Measurements from ENCODE around the gene JAG1.
"Not testable (repeated sequence)": the region's sequence is repeated elsewhere in the genome, so short reads cannot be mapped to it uniquely, and the experiment has no call there.

Gene JAG1

DNA sequence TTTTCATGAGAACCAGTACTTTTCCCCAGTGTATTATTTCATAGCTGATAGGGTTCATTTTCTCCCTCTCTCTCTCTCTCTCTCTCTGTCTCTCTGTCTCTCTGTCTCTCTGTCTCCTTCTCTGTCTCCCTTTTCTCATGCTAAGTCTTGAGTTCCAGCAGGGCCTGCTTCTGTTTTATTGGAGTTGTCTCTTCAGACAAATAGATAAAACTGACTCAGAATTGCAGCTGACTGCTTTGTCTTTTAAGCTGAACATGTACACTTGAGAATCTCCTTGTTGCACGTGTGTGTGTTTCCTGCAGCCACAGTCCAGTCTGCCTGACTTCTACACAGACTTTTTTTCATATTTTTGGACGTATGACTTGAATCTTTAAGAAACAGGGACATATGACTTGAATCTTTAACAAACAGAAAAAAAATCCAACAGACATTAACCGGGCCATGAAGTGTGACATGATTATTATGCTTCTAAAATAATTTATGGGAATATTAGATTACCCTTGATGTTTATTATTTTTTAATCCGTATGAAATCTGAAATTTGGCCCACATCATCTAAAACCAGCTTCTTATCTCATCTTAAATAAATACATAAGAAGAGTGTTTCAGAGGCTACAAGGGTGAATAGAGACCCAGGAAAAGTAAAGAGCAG, 71.5 kb downstream of the JAG1 start:
- Histone ChIP-seq H3K36me3 (ENCODE audit: control insufficient read depth, insufficient read depth, low read length) (no peaks in the 10 kb centered on the region), H3K27me3 (ENCODE audit: control insufficient read depth, insufficient read depth, low read length, poor library complexity, severe bottlenecking) (no peaks in the 10 kb centered on the region), H3K4me3 (ENCODE audit: insufficient read depth, low read depth, low read length) (no peak overlapping the region), H3K4me1 (ENCODE audit: control insufficient read depth, insufficient read depth, low read length) (no peaks in the 10 kb centered on the region), H3K9me3 (ENCODE audit: control insufficient read depth, low read length) (no peaks in the 10 kb centered on the region), H3K27ac (ENCODE audit: insufficient read depth, low read depth, low read length, poor library complexity, severe bottlenecking) (no peak overlapping the region)
- WGBS, 2 experiments, result 95% methylated on average over 2 of the region's 4 CpGs

DNA sequence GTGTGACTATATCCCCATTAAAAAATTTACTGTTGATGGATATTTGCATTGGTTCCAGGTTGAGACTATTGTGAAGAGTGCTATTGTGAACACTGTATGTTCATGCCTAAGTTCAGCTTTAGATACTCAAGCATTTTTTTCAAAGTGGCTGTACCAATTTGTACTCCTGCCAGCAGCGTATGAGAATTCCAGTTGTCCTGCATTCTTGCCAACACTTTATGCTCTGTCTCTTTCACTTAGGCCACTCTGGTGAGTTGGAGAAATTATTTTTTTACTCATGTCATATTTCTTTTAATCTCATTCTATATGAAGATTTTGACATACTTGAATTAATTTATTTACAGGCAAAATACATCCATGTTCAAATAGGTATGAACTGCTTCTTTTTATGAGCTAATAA, 76.2 kb downstream of the JAG1 start:
- no peaks in the 10 kb centered on the region for H3K9me3 ChIP-seq (ENCODE audit: control insufficient read depth, low read length)
- 100% methylated on average over 1 of the region's 1 CpG for WGBS, 2 experiments
- H3K36me3 ChIP-seq (ENCODE audit: control insufficient read depth, insufficient read depth, low read length), result no peaks in the 10 kb centered on the region
- no peaks in the 10 kb centered on the region for H3K4me1 ChIP-seq (ENCODE audit: control insufficient read depth, insufficient read depth, low read length)
- H3K27ac ChIP-seq (ENCODE audit: insufficient read depth, low read depth, low read length, poor library complexity, severe bottlenecking), result no peak overlapping the region
- no peaks in the 10 kb centered on the region for H3K27me3 ChIP-seq (ENCODE audit: control insufficient read depth, insufficient read depth, low read length, poor library complexity, severe bottlenecking)
- no peak overlapping the region for H3K4me3 ChIP-seq (ENCODE audit: insufficient read depth, low read depth, low read length)

DNA sequence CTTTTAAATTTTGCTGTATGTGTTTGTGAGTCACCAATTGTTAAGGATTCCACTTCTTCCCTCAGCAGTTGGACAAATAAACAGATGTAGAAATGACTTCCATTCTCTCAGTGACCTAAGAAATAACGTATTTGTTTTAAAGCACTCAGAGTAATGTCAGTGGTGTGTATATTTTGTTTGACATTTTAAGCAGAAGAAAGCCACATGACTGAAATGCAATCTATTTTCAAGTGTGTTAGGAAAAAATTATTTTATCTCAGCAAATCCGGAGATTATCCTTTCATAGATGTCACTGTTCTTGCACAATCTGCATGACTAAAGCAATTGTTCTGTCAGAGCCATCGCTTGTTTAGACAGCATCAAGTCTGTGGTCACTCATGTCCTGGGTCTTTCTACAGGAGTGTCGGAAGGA, 77.1 kb downstream of the JAG1 start:
- H3K4me1 ChIP-seq (ENCODE audit: control insufficient read depth, insufficient read depth, low read length), result no peaks in the 10 kb centered on the region
- no peaks in the 10 kb centered on the region for H3K9me3 ChIP-seq (ENCODE audit: control insufficient read depth, low read length)
- no peak overlapping the region for H3K4me3 ChIP-seq (ENCODE audit: insufficient read depth, low read depth, low read length)
- H3K27me3 ChIP-seq (ENCODE audit: control insufficient read depth, insufficient read depth, low read length, poor library complexity, severe bottlenecking), result no peaks in the 10 kb centered on the region
- no peak overlapping the region for H3K27ac ChIP-seq (ENCODE audit: insufficient read depth, low read depth, low read length, poor library complexity, severe bottlenecking)
- H3K36me3 ChIP-seq (ENCODE audit: control insufficient read depth, insufficient read depth, low read length), result no peaks in the 10 kb centered on the region
- 90 to 97% methylated on average over 3 of the region's 4 CpGs for WGBS, 2 experiments

DNA sequence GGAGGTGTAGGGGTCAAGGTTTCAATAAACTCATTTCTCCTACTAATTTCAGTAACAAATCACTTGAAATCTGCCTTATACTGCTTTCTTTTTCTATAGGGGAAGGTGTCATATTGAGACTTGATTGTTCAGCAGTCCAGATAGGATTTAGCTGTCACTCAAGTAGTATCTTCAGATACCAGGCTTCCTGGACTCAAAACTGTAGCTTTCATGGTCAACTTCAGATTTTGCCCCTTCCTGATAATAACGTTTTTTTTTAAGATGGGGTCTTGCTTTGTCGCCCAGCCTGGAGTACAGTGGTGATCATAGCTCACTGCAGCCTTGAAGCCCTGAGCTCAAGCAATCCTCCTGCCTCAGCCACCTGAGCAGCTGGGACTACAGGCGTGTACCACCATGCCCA, 77.8 kb downstream of the JAG1 start:
- H3K36me3 ChIP-seq (ENCODE audit: control insufficient read depth, insufficient read depth, low read length), result no peaks in the 10 kb centered on the region
- H3K4me1 ChIP-seq (ENCODE audit: control insufficient read depth, insufficient read depth, low read length), result no peaks in the 10 kb centered on the region
- 92 to 93% methylated on average over 3 of the region's 3 CpGs for WGBS, 2 experiments
- H3K9me3 ChIP-seq (ENCODE audit: control insufficient read depth, low read length), result no peaks in the 10 kb centered on the region
- H3K4me3 ChIP-seq (ENCODE audit: insufficient read depth, low read depth, low read length), result no peak overlapping the region
- no peaks in the 10 kb centered on the region for H3K27me3 ChIP-seq (ENCODE audit: control insufficient read depth, insufficient read depth, low read length, poor library complexity, severe bottlenecking)
- no peak overlapping the region for H3K27ac ChIP-seq (ENCODE audit: insufficient read depth, low read depth, low read length, poor library complexity, severe bottlenecking)

DNA sequence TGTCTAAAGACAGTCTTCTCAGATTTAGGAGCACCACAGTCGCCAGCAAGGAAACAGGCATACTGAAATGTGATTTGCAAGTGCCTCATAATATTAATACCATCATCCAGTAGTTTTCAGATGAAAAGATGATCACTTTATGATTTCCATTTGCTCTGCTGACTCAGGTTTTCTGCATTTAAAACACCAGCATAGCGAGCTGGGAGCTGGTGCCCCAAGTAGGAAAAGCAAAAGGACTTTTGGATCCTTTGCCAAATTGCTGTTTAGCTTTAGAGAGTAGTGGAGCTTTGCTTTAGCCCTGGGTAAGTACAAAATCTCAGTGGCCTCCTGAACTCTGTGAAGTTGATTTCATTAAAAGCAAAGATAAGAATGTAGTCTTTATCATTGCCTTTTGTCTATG, 78.5 kb downstream of the JAG1 start:
- Histone ChIP-seq H3K4me3 (ENCODE audit: insufficient read depth, low read depth, low read length) (no peak overlapping the region), H3K4me1 (ENCODE audit: control insufficient read depth, insufficient read depth, low read length) (no peaks in the 10 kb centered on the region), H3K27me3 (ENCODE audit: control insufficient read depth, insufficient read depth, low read length, poor library complexity, severe bottlenecking) (no peaks in the 10 kb centered on the region), H3K27ac (ENCODE audit: insufficient read depth, low read depth, low read length, poor library complexity, severe bottlenecking) (no peak overlapping the region), H3K36me3 (ENCODE audit: control insufficient read depth, insufficient read depth, low read length) (no peaks in the 10 kb centered on the region), H3K9me3 (ENCODE audit: control insufficient read depth, low read length) (no peaks in the 10 kb centered on the region)
- WGBS, 2 experiments, result 93 to 95% methylated on average over 2 of the region's 2 CpGs

DNA sequence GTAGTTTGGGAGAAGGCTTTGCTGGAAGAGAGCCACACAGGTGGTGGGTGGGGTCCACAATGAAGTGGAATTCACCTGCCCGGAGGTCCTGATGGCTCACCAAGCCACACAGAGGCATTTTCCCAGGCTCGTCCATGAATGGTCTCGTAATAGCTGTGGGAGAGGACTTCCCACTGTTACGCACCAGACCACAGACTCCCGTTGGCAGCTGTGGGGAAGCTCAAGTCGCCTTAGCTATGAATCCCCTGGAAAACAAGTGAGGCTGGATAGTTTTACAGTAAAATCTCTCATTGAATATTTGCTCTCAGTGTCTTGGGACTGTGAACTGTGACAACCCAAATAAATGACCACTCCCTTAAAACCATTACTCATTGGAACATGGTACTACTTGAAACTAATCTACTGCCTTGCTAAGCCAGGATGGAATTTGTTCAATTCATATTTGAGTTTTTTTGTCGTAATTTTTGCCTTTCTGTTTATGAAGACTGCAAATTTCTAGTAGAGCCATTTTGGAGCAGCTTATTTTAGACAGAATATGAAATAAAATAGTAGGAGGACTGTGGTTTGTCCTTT, 79.4 kb downstream of the JAG1 start:
- Histone ChIP-seq H3K36me3 (ENCODE audit: control insufficient read depth, insufficient read depth, low read length) (no peaks in the 10 kb centered on the region), H3K27me3 (ENCODE audit: control insufficient read depth, insufficient read depth, low read length, poor library complexity, severe bottlenecking) (no peaks in the 10 kb centered on the region), H3K9me3 (ENCODE audit: control insufficient read depth, low read length) (no peaks in the 10 kb centered on the region), H3K27ac (ENCODE audit: insufficient read depth, low read depth, low read length, poor library complexity, severe bottlenecking) (no peak overlapping the region), H3K4me1 (ENCODE audit: control insufficient read depth, insufficient read depth, low read length) (no peaks in the 10 kb centered on the region), H3K4me3 (ENCODE audit: insufficient read depth, low read depth, low read length) (no peak overlapping the region)
- WGBS, 2 experiments, result 87 to 92% methylated on average over 7 of the region's 7 CpGs

DNA sequence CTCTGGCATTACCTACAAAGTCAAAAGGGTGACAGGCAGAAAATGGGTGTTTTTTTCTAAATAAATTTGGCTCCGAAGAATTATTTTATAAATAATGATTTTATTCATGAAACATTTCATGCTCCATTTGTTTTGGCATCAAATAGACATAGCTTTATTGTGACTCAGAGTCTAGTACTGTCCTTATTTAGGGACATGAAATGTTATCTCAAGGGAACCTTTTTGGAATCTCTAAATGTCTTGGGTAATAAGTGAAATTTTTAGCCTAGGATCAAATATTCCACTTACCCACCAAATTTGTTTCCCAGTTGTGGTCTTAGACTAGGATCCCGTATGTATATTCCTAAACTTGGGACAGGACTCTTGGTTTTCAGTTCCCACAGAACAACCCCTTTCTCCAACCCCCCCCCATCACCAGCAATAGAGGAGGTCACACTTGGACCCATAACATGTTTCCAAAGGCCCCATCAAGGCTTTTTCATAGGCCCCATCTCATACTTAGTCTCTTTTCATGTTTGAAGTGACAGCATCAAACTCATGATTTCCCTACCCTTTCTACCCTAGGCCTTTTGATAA, 81.8 kb downstream of the JAG1 start:
- H3K4me3 ChIP-seq (ENCODE audit: insufficient read depth, low read depth, low read length), result no peak overlapping the region
- no peaks in the 10 kb centered on the region for H3K27me3 ChIP-seq (ENCODE audit: control insufficient read depth, insufficient read depth, low read length, poor library complexity, severe bottlenecking)
- no peaks in the 10 kb centered on the region for H3K36me3 ChIP-seq (ENCODE audit: control insufficient read depth, insufficient read depth, low read length)
- H3K9me3 ChIP-seq (ENCODE audit: control insufficient read depth, low read length), result no peaks in the 10 kb centered on the region
- WGBS, 2 experiments, result 96% methylated on average over 1 of the region's 2 CpGs
- no peak overlapping the region for H3K27ac ChIP-seq (ENCODE audit: insufficient read depth, low read depth, low read length, poor library complexity, severe bottlenecking)
- H3K4me1 ChIP-seq (ENCODE audit: control insufficient read depth, insufficient read depth, low read length), result no peaks in the 10 kb centered on the region

DNA sequence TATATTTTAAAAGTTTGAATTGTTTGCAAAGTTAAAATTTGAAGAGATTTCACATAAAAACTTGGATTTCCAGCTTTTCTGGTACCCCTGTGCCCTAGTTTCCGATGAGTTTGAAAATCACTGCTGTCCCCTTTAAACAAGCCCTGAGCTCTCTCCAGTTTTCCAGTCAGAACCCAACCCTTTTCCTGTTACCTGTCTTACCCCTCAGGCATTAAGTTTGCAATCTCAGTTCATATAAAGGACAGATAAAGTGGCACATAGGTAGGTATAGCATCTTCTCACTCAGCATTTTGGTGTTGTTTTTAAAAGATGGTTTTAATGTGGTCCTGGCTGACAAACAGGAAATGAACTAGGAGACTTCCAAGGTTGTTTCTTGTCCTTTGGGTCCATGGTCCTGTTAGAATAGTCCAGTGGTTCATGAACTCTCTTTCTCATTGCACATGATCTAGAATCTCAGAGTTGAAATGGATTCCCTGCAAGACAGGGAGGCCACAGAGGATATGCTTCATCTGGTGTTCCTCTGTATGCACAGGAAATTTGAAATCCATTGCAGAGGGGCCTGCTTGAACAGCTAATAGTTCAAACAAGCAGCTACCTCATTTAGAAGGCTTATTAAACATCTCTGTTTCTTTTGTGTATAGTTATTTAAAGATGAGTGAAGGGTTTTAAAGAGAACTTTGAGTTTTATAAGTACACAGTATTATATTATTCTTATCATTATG, 82.7 kb downstream of the JAG1 start:
- 95 to 96% methylated on average over 1 of the region's 1 CpG for WGBS, 2 experiments
- H3K4me1 ChIP-seq (ENCODE audit: control insufficient read depth, insufficient read depth, low read length), result no peaks in the 10 kb centered on the region
- H3K36me3 ChIP-seq (ENCODE audit: control insufficient read depth, insufficient read depth, low read length), result no peaks in the 10 kb centered on the region
- no peak overlapping the region for H3K27ac ChIP-seq (ENCODE audit: insufficient read depth, low read depth, low read length, poor library complexity, severe bottlenecking)
- H3K4me3 ChIP-seq (ENCODE audit: insufficient read depth, low read depth, low read length), result no peak overlapping the region
- no peaks in the 10 kb centered on the region for H3K9me3 ChIP-seq (ENCODE audit: control insufficient read depth, low read length)
- no peaks in the 10 kb centered on the region for H3K27me3 ChIP-seq (ENCODE audit: control insufficient read depth, insufficient read depth, low read length, poor library complexity, severe bottlenecking)

DNA sequence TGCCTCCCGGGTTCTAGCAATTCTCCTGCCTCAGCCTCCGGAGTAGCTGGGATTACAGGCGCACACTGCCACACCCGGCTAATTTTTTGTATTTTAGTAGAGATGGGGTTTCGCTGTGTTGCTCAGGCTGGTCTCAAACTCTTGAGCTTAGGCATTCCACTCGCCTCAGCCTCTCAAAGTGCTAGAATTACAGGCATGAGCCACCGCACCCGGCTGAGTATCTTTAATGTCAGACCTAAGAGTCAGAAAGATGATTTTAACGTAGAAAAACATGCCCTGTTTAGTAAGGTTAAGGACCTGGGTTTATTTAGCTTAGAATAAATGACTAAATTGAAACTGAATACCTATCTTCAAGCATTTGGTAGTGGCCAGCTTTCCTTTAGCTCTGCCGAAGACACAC, 83.4 kb downstream of the JAG1 start:
- H3K4me3 ChIP-seq (ENCODE audit: insufficient read depth, low read depth, low read length); H3K36me3 ChIP-seq (ENCODE audit: control insufficient read depth, insufficient read depth, low read length); H3K4me1 ChIP-seq (ENCODE audit: control insufficient read depth, insufficient read depth, low read length); H3K9me3 ChIP-seq (ENCODE audit: control insufficient read depth, low read length); H3K27ac ChIP-seq (ENCODE audit: insufficient read depth, low read depth, low read length, poor library complexity, severe bottlenecking); H3K27me3 ChIP-seq (ENCODE audit: control insufficient read depth, insufficient read depth, low read length, poor library complexity, severe bottlenecking): not testable (repeated sequence)
- 89 to 92% methylated on average over 9 to 10 of the region's 10 CpGs for WGBS, 2 experiments

Data from ectodermal cell (in vitro differentiated cells).